Activated CD8-positive, alpha-beta memory T cell treated with anti-CD3 and anti-CD28 coated beads, Interleukin-2, amount 10 ng/mL, durations not matched to agents 7 days and 5 days (primary cell): ENCODE data around the gene BLOC1S1. TPM values are rescaled to one million over a fixed set of nuclear protein-coding genes. Genes with fewer than 3 reads are reported as not detected.

ENCODE experiments used
- ATAC-seq: fragments of 150-1000 bp; cut with Tn5 transposase; one replicate; pipeline ENCODE4 v1.10.0; 2021; ENCODE audit warnings: moderate library complexity
- CTCF ChIA-PET: fragments of 350-600 bp; sonication (Branson Sonifier 250); formaldehyde crosslinking; loops from one replicate; lab custom pipeline; 2021; ENCODE audit warnings: antibody characterized with exemption; lab: Charles Lee
- DNase-seq: peaks from one replicate; pipeline ENCODE4 v3.0.0-alpha.2; 2020
- H3K27ac Mint-ChIP-seq: one replicate; pipeline ENCODE4 v1.8.0; 2021; ENCODE audit warnings: mild to moderate bottlenecking, mixed read lengths
- H3K27me3 Mint-ChIP-seq: one replicate; pipeline ENCODE4 v1.8.0; 2021; ENCODE audit warnings: mixed read lengths
- H3K36me3 Mint-ChIP-seq: one replicate; pipeline ENCODE4 v1.8.0; 2021; ENCODE audit warnings: mild to moderate bottlenecking, mixed read lengths
- H3K4me1 Mint-ChIP-seq: one replicate; pipeline ENCODE4 v1.8.0; 2021; ENCODE audit warnings: mixed read lengths
- H3K4me3 Mint-ChIP-seq: one replicate; pipeline ENCODE4 v1.8.0; 2021; ENCODE audit warnings: mild to moderate bottlenecking, moderate library complexity, mixed read lengths
- H3K9me3 Mint-ChIP-seq: one replicate; pipeline ENCODE4 v1.8.0; 2022; ENCODE audit warnings: low read depth, mixed read lengths
- total RNA-seq, 2 experiments: library from RNA; stranded (reverse); gene quantifications; one replicate each; pipeline ENCODE4 v1.2.3, GENCODE V29; 2021

BLOC1S1 gene
- total RNA-seq, 2 experiments from 2014 or later = 151 to 152 TPM

GRCh38 chr12:55728939-55729818 lies 13.3 kb downstream of the BLOC1S1 start, which contains the start of gene CD63:
TSS of gene CD63 (minus strand) at chr12:55729009. CDS start at chr12:55728341, 668 bp downstream.
- peaks cover 57% of the 10 kb centered on the region for H3K4me1 Mint-ChIP-seq
- peak within 1 kb of the TSS; percentile 92 for H3K27ac Mint-ChIP-seq

GRCh38 chr12:55729819-55730818 lies 14.3 kb downstream of the BLOC1S1 start:
- CTCF ChIA-PET = interaction anchor here (0.6 to 4.9 kb wide), 15 partner anchors 8 to 492 kb away, joined by 3 to 63 read pairs (median 6); partner anchors contain the start of genes BLOC1S1, ESYT1, PA2G4 and PYM1
- H3K27ac Mint-ChIP-seq = peak overlapping the region; percentile 92
- peaks cover 12% of the 10 kb centered on the region for H3K36me3 Mint-ChIP-seq
- peaks cover 48% of the 10 kb centered on the region for H3K4me1 Mint-ChIP-seq
- H3K27me3 Mint-ChIP-seq = no peaks in the 10 kb centered on the region
- no peaks in the 10 kb centered on the region for H3K9me3 Mint-ChIP-seq
- DNase-seq (peak; percentile 81), ATAC-seq (peak; percentile 65)
- peak overlapping the region; percentile 78 for H3K4me3 Mint-ChIP-seq

More at GRCh38 chr12:55728939-55729818, 13.3 kb downstream of the BLOC1S1 start, which contains the start of gene CD63:
- Mint-ChIP-seq H3K36me3 (peaks cover 16% of the 10 kb centered on the region), H3K9me3 (no peaks in the 10 kb centered on the region), H3K27me3 (no peaks in the 10 kb centered on the region), H3K4me3 (peak within 1 kb of the TSS; percentile 78)
- DNase-seq (peak; percentile 87), ATAC-seq (peak; percentile 69)
- CTCF ChIA-PET = interaction anchor here (0.6 to 4.9 kb wide), 15 partner anchors 9 to 493 kb away, joined by 3 to 63 read pairs (median 6); partner anchors contain the start of genes BLOC1S1, ESYT1, PA2G4 and PYM1

GRCh38 chr12:55732288-55732687 lies 16.4 kb downstream of the BLOC1S1 start:
- H3K27ac Mint-ChIP-seq = no peak overlapping the region
- ATAC-seq (no peak), DNase-seq (no peak)
- no peaks in the 10 kb centered on the region for H3K27me3 Mint-ChIP-seq
- no peaks in the 10 kb centered on the region for H3K36me3 Mint-ChIP-seq
- no peaks in the 10 kb centered on the region for H3K9me3 Mint-ChIP-seq
- CTCF ChIA-PET = interaction anchor here (9.1 kb wide), 1 partner anchor 12 kb away, joined by 233 read pairs; the partner anchor contains the start of genes BLOC1S1 and RDH5
- H3K4me1 Mint-ChIP-seq = peaks cover 39% of the 10 kb centered on the region
- no peak overlapping the region for H3K4me3 Mint-ChIP-seq

- no peaks in the 10 kb centered on the region for H3K9me3 Mint-ChIP-seq
- peaks cover 42% of the 10 kb centered on the region for H3K4me1 Mint-ChIP-seq
Observed at GRCh38 chr12:55733021-55733555, 17.2 kb downstream of the BLOC1S1 start.

GRCh38 chr12:55733858-55734257 lies 18.0 kb downstream of the BLOC1S1 start:
- ATAC-seq (no peak), DNase-seq (no peak)
- Mint-ChIP-seq H3K27ac (no peak overlapping the region), H3K36me3 (no peaks in the 10 kb centered on the region), H3K4me3 (no peak overlapping the region), H3K27me3 (no peaks in the 10 kb centered on the region), H3K4me1 (peaks cover 45% of the 10 kb centered on the region), H3K9me3 (no peaks in the 10 kb centered on the region)
- CTCF ChIA-PET = interaction anchor here (9.1 kb wide), 1 partner anchor 13 kb away, joined by 233 read pairs; the partner anchor contains the start of genes BLOC1S1 and RDH5

More at GRCh38 chr12:55733021-55733555, 17.2 kb downstream of the BLOC1S1 start:
- no peak overlapping the region for H3K27ac Mint-ChIP-seq
- no peaks in the 10 kb centered on the region for H3K27me3 Mint-ChIP-seq
- no peaks in the 10 kb centered on the region for H3K36me3 Mint-ChIP-seq
- H3K4me3 Mint-ChIP-seq = no peak overlapping the region
- DNase-seq = no peak
- CTCF ChIA-PET = interaction anchor here (9.1 kb wide), 1 partner anchor 13 kb away, joined by 233 read pairs; the partner anchor contains the start of genes BLOC1S1 and RDH5
- ATAC-seq = no peak

GRCh38 chr12:55734595-55734994 lies 18.7 kb downstream of the BLOC1S1 start:
- H3K4me1 Mint-ChIP-seq = peaks cover 47% of the 10 kb centered on the region
- no peak for ATAC-seq

GRCh38 chr12:55736076-55736475 lies 20.2 kb downstream of the BLOC1S1 start:
- CTCF ChIA-PET = interaction anchor here (1.3 to 9.1 kb wide), 7 partner anchors 7 to 384 kb away, joined by 4 to 233 read pairs (median 45); partner anchors contain the start of genes BLOC1S1, CD63, DGKA and PYM1
- Mint-ChIP-seq H3K27ac (no peak overlapping the region), H3K4me1 (peaks cover 32% of the 10 kb centered on the region), H3K27me3 (no peaks in the 10 kb centered on the region), H3K4me3 (no peak overlapping the region), H3K9me3 (no peaks in the 10 kb centered on the region), H3K36me3 (no peaks in the 10 kb centered on the region)
- ATAC-seq (no peak), DNase-seq (no peak)

More at GRCh38 chr12:55734595-55734994, 18.7 kb downstream of the BLOC1S1 start:
- CTCF ChIA-PET = interaction anchor here (1.0 to 9.1 kb wide), 2 partner anchors 14 to 86 kb away, joined by 3 to 233 read pairs; partner anchors contain the start of genes BLOC1S1 and RDH5
- Mint-ChIP-seq H3K27ac (no peak overlapping the region), H3K36me3 (no peaks in the 10 kb centered on the region), H3K9me3 (no peaks in the 10 kb centered on the region), H3K27me3 (no peaks in the 10 kb centered on the region), H3K4me3 (no peak overlapping the region)
- no peak for DNase-seq

- Mint-ChIP-seq H3K36me3 (no peaks in the 10 kb centered on the region), H3K27me3 (peaks cover 3% of the 10 kb centered on the region), H3K27ac (peak overlapping the region; percentile 88), H3K9me3 (no peaks in the 10 kb centered on the region), H3K4me1 (peaks cover 31% of the 10 kb centered on the region), H3K4me3 (peak overlapping the region; percentile 58)
- DNase-seq = peak; percentile 83
- peak; percentile 51 for ATAC-seq
- CTCF ChIA-PET = interaction anchor here (0.8 to 9.1 kb wide), 24 partner anchors 8 to 485 kb away, joined by 3 to 233 read pairs (median 16); partner anchors contain the start of genes BLOC1S1, CD63, DGKA and ORMDL2
Observed at GRCh38 chr12:55736780-55737580, 21.1 kb downstream of the BLOC1S1 start.

- peaks cover 8% of the 10 kb centered on the region for H3K27me3 Mint-ChIP-seq
- H3K36me3 Mint-ChIP-seq = no peaks in the 10 kb centered on the region
- H3K9me3 Mint-ChIP-seq = no peaks in the 10 kb centered on the region
- peak overlapping the region; percentile 80 for H3K4me3 Mint-ChIP-seq
- DNase-seq (no peak), ATAC-seq (peak; percentile 22)
- CTCF ChIA-PET = interaction anchor here (0.6 to 9.1 kb wide), 46 partner anchors 9 to 617 kb away, joined by 3 to 233 read pairs (median 6); partner anchors contain the start of genes BLOC1S1, CD63, DGKA and MYL6
- peaks cover 30% of the 10 kb centered on the region for H3K4me1 Mint-ChIP-seq
- H3K27ac Mint-ChIP-seq = peak overlapping the region; percentile 88
Observed at GRCh38 chr12:55737581-55738122, 21.8 kb downstream of the BLOC1S1 start.

- peaks cover 8% of the 10 kb centered on the region for H3K27me3 Mint-ChIP-seq
- H3K4me1 Mint-ChIP-seq = peaks cover 31% of the 10 kb centered on the region
- H3K9me3 Mint-ChIP-seq = no peaks in the 10 kb centered on the region
- CTCF ChIA-PET = interaction anchor here (0.6 to 9.1 kb wide), 69 partner anchors 9 to 732 kb away, joined by 3 to 233 read pairs (median 4); partner anchors contain the start of genes ANKRD52, BLOC1S1, CD63 and DGKA
- no peaks in the 10 kb centered on the region for H3K36me3 Mint-ChIP-seq
- DNase-seq (peak; percentile 93), ATAC-seq (peak; percentile 75)
- peak overlapping the region; percentile 88 for H3K27ac Mint-ChIP-seq
- peak overlapping the region; percentile 80 for H3K4me3 Mint-ChIP-seq
Observed at GRCh38 chr12:55738123-55739024, 22.5 kb downstream of the BLOC1S1 start.
